ENCODE results near the gene MCM3.

MCM3 gene

DNA sequence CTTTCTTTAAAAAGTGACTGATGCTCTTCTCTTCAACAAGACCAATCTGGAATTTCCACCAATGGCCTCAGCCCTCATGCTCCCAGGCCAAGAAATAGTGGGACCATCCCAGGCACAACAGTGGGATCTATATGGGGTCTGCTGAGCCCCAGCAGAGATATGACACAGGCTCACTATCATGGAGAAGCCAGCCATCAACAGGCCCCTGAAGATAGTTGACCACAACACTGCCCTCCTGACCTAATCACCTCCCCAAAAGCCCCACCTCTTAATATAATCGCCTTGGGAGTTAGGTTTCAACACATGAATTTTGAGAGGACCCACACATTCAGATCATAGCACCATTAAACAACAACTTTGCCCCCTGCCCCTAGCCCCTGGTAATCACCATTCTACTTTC lies 16.8 kb upstream of the MCM3 start:
- no peak for DNase-seq
- no peak overlapping the region for H3K4me3 ChIP-seq (ENCODE audit: low read depth, low read length)
- in situ Hi-C loops (cut with HindIII; ENCODE audit: low pct_ligation_motif_present, low sequenced_read_pairs) = no loop called here
- H3K27ac ChIP-seq = no peak overlapping the region
- TF ChIP-seq, protein P1, sequence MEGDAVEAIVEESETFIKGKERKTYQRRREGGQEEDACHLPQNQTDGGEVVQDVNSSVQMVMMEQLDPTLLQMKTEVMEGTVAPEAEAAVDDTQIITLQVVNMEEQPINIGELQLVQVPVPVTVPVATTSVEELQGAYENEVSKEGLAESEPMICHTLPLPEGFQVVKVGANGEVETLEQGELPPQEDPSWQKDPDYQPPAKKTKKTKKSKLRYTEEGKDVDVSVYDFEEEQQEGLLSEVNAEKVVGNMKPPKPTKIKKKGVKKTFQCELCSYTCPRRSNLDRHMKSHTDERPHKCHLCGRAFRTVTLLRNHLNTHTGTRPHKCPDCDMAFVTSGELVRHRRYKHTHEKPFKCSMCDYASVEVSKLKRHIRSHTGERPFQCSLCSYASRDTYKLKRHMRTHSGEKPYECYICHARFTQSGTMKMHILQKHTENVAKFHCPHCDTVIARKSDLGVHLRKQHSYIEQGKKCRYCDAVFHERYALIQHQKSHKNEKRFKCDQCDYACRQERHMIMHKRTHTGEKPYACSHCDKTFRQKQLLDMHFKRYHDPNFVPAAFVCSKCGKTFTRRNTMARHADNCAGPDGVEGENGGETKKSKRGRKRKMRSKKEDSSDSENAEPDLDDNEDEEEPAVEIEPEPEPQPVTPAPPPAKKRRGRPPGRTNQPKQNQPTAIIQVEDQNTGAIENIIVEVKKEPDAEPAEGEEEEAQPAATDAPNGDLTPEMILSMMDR (IDR thresholded peaks at IDR 0.05; ENCODE audit: low read depth, low read length, missing control alignments) = no peak
- no peaks in the 10 kb centered on the region for H3K27me3 ChIP-seq (replicated peaks)
- H3K36me3 ChIP-seq (replicated peaks) = no peaks in the 10 kb centered on the region

DNA sequence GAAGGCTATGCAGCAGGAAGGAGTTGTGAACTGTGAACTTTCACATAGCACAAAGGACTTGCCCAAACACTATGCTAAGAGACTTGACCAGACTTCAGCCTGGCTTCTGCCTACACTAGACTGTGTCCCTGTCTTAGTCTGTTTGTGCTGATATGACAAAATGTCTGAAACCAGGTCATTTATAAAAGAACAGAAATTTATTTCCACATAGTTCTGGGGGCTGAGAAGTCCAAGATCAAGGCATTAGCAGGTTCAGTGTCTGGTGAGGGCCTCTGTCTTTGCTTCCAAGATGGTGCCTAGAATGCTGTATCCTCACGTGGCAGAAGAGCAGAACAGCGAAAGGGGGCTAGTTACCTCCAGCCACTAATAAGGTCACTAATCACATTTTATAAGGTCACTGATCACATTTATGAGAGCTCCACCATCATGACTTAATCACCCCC lies 16.0 kb upstream of the MCM3 start:
- Histone ChIP-seq H3K27me3 (replicated peaks) (no peaks in the 10 kb centered on the region), H3K27ac (no peak overlapping the region), H3K4me3 (ENCODE audit: low read depth, low read length) (no peak overlapping the region), H3K36me3 (replicated peaks) (no peaks in the 10 kb centered on the region)
- TF ChIP-seq, protein P1 (IDR thresholded peaks at IDR 0.05; ENCODE audit: low read depth, low read length, missing control alignments) = no peak
- in situ Hi-C loops (cut with HindIII; ENCODE audit: low pct_ligation_motif_present, low sequenced_read_pairs) = no loop called here
- DNase-seq = no peak

DNA sequence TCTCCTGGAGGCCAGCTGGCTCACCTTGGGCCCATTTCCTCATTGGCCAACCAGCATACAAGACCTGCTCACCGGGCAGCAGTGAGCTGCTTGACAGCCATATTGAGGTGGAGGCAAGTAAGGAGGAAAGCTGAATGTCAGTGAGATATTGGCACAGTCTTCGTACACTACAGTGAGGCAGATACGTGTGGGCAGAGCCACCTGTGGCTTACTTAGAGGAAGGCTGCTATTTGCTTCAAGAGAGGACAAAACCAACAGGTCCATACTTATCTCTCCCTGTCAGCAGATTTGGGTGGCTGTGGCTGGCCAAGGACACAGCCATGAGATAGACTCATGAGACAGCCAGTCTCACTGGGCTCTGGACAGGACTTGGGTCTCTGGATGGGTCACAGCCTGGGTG lies 15.1 kb upstream of the MCM3 start:
- Histone ChIP-seq H3K4me3 (ENCODE audit: low read depth, low read length) (no peak overlapping the region), H3K27ac (no peak overlapping the region), H3K27me3 (replicated peaks) (no peaks in the 10 kb centered on the region), H3K36me3 (replicated peaks) (no peaks in the 10 kb centered on the region)
- DNase-seq = no peak
- TF ChIP-seq, protein P1 (IDR thresholded peaks at IDR 0.05; ENCODE audit: low read depth, low read length, missing control alignments) = no peak
- in situ Hi-C loops (cut with HindIII; ENCODE audit: low pct_ligation_motif_present, low sequenced_read_pairs) = loop anchor here (25.0 kb wide), 2 partner anchors 88 to 363 kb away; partner anchors contain the start of gene TMEM14A

DNA sequence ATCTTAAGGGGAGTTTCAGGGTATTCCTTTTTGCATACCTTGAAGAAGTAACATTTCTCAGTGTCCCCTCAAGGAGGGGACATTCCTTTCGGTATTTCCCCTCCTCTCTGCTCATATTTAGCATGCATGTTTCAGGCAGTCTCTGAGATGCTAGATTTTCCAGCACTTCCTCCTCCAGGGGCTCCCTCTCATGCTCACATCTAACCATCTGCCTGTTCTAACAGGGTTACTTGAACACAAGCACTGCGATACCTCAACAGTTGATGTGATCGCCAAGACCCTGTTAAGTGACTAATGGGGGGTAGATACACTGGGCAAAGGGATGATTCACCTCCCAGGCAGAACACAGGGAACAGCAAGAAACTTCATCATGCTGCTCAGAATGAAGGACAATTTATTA lies 12.9 kb upstream of the MCM3 start:
- no peak overlapping the region for H3K27ac ChIP-seq
- no peak for DNase-seq
- no peaks in the 10 kb centered on the region for H3K27me3 ChIP-seq (replicated peaks)
- in situ Hi-C loops (cut with HindIII; ENCODE audit: low pct_ligation_motif_present, low sequenced_read_pairs) = loop anchor here (25.0 kb wide), 2 partner anchors 90 to 365 kb away; partner anchors contain the start of gene TMEM14A
- TF ChIP-seq, protein P1 (IDR thresholded peaks at IDR 0.05; ENCODE audit: low read depth, low read length, missing control alignments) = no peak
- H3K4me3 ChIP-seq (ENCODE audit: low read depth, low read length) = no peak overlapping the region
- no peaks in the 10 kb centered on the region for H3K36me3 ChIP-seq (replicated peaks)

DNA sequence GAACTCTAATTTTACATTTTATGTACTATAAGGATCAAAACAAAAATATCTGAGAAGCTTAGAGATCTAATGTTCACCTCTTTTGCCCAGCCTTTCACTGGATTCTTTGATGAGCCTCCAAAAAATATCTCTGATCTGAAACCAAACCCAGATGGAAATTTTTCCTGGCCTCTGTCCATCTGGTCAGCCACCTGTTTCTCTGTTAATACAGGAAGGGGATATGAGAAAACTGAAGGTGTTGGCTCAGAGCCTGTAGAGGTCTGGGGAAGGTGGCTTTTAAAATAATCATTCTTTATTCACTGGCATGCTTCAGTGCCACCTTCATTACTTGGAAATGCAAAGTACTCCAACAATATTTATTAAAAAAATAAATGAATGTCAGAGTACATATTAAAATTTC lies 8.5 kb upstream of the MCM3 start:
- in situ Hi-C loops (cut with HindIII; ENCODE audit: low pct_ligation_motif_present, low sequenced_read_pairs) = loop anchor here (25.0 kb wide), 2 partner anchors 94 to 369 kb away; partner anchors contain the start of gene TMEM14A

More for the DNA sequence above, 8.5 kb upstream of the MCM3 start:
- no peaks in the 10 kb centered on the region for H3K27me3 ChIP-seq (replicated peaks)
- H3K27ac ChIP-seq = no peak overlapping the region
- no peak for DNase-seq
- no peak overlapping the region for H3K4me3 ChIP-seq (ENCODE audit: low read depth, low read length)
- no peaks in the 10 kb centered on the region for H3K36me3 ChIP-seq (replicated peaks)
- TF ChIP-seq, protein P1 (IDR thresholded peaks at IDR 0.05; ENCODE audit: low read depth, low read length, missing control alignments) = no peak
